Stomach (tissue), 8 donors: ENCODE measurements around the gene GUSB. TPM values are rescaled to one million over a fixed set of nuclear protein-coding genes. Genes with fewer than 3 reads are reported as not detected.

Experiments used
- polyA plus RNA-seq, 3 donors: library from polyadenylated mRNA; stranded (reverse); fragments of 200-250 nt; gene quantifications; one replicate each; pipeline ENCODE4 v1.2.3, GENCODE V29; 2013
- small RNA-seq, 4 donors: library from RNA; depleted of rRNA; stranded (forward); fragments of <200 nt; gene quantifications; one replicate each; pipeline ENCODE3, GENCODE V24; 2016
- total RNA-seq, 5 donors: library from RNA; depleted of rRNA; stranded (reverse); fragments of >200 nt; gene quantifications; one replicate each; pipeline versions ENCODE4 v1.1.0 to v1.2.3, GENCODE V29; 2014 to 2016
- donor health status: healthy with polysubstance abuse.
- donor health status: Bipolar disorder and iron deficiency.
- donor health status: healthy.

The GUSB gene
- total and polyA plus RNA-seq, 8 donors = 13.4 to 130 (median 40.9) TPM

Small RNAs within 50 kb of the gene (small RNA-seq; reads per million reads assigned to genes)
- 0 reads per million in 4 donors for gene AC073261.1

Other genes with a start within 250 kb of the GUSB start
- gene VKORC1L1, start 109.1 kb downstream of the GUSB start, total RNA-seq = 10 to 100 TPM in 3 of 5 donors, 1 to 10 TPM in 2; 1.8 to 31.6 (median 10.6) TPM
- 1 to 10 TPM; 5.0 to 7.3 (median 5.7) TPM for gene VKORC1L1, start 109.1 kb downstream of the GUSB start, polyA plus RNA-seq
- gene ASL, start 93.6 kb upstream of the GUSB start, total RNA-seq = 100 to 1,000 TPM in 2 of 5 donors, 10 to 100 TPM in 3; 42.8 to 369 (median 71.0) TPM
- 10 to 100 TPM; 49.7 to 88.4 (median 80.3) TPM for gene ASL, start 93.6 kb upstream of the GUSB start, polyA plus RNA-seq
- 10 to 100 TPM; 22.8 to 99.5 (median 30.9) TPM for gene CRCP, start 132.6 kb upstream of the GUSB start, total RNA-seq
- 10 to 100 TPM; 15.7 to 28.3 (median 25.7) TPM for gene CRCP, start 132.6 kb upstream of the GUSB start, polyA plus RNA-seq
- gene TPST1, start 223.1 kb upstream of the GUSB start, total RNA-seq = 10 to 100 TPM in 2 of 5 donors, 1 to 10 TPM in 2, under 1 TPM in 1; 0.58 to 78.8 (median 9.0) TPM
- 10 to 100 TPM in 1 of 3 donors, 1 to 10 TPM in 2; 4.8 to 12.6 (median 8.4) TPM for gene TPST1, start 223.1 kb upstream of the GUSB start, polyA plus RNA-seq